Mammary epithelial cell (primary cell): ENCODE data around the gene SEMA5B.

Experiments
- EZH2 ChIP-seq: IDR thresholded peaks from 2 replicates; pipeline ENCODE4 v1.6.1; 2012; ENCODE audit warnings: low read length, inconsistent platforms, borderline replicate concordance
- TF ChIP-seq, protein P1 (sequence below), 2 donors: IDR thresholded peaks in 1 of 2; conservative IDR thresholded peaks in 1 of 2; 2 replicates each; pipeline ENCODE4 v1.5.1; 2011 to 2012; ENCODE audit warnings: inconsistent platforms in 2 of 2, low read length in 2 of 2, mild to moderate bottlenecking in 2 of 2, control low read depth in 1 of 2, low read depth in 1 of 2; ENCODE audit not compliant: insufficient read depth in 1 of 2; ENCODE audit errors: extremely low read depth in 1 of 2

DNA sequence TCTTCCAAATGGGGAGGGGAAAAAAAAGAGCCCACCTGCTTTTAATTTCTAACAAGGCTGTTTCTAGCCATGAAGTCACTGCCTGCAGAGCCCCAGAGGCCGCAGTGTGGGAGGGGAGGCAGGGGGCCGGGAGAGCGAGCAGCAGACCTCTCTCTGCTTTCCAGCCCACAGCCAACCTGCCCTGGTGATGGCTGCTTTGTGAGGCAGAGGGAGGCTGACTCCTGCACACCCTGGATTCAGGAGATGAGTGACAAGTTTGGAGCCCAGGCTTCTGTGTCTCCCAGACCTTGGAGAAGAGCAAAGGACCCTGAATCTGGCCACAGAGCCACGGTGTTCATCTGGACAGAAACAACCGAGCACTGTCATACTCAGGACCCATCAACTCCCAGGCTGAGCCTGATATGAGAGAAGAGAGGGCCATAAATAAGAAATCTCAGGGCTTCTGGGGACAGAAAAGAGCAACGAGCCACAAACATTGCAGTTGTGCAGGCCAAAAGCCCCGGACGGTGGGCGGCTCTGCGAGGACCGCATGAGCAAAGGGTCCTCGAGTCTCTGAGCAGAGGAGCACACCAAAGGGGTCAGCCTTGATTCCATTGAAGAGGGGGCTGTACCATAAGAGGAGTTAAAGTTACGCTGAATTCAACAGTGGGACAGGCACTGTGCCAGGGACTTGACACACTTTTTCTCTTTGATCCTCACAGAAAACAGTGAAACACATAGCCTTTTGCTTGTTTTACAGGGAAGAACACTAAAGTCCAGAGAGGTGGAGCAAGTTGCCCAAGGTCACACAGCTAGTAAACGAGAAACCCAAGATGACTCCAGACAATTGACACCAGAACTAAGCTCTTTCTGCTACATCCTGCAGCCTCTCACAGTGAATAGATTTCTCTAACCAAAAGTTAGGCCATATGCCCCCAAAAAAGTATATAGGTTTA is 97.2 kb downstream of the SEMA5B start:
- TF ChIP-seq, protein P1, sequence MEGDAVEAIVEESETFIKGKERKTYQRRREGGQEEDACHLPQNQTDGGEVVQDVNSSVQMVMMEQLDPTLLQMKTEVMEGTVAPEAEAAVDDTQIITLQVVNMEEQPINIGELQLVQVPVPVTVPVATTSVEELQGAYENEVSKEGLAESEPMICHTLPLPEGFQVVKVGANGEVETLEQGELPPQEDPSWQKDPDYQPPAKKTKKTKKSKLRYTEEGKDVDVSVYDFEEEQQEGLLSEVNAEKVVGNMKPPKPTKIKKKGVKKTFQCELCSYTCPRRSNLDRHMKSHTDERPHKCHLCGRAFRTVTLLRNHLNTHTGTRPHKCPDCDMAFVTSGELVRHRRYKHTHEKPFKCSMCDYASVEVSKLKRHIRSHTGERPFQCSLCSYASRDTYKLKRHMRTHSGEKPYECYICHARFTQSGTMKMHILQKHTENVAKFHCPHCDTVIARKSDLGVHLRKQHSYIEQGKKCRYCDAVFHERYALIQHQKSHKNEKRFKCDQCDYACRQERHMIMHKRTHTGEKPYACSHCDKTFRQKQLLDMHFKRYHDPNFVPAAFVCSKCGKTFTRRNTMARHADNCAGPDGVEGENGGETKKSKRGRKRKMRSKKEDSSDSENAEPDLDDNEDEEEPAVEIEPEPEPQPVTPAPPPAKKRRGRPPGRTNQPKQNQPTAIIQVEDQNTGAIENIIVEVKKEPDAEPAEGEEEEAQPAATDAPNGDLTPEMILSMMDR (conservative IDR thresholded peaks at IDR 0.05 in 1 of 2, IDR thresholded peaks at IDR 0.05 in 1 of 2; ENCODE audit: extremely low read depth in 1 of 2, insufficient read depth in 1 of 2, low read depth in 1 of 2, low read length in 2 of 2): no peak
- no peak for TF ChIP-seq EZH2
